Measurements from ENCODE around the gene DRC1.
"Not testable (repeated sequence)": the region's sequence is repeated elsewhere in the genome, so short reads cannot be mapped to it uniquely, and the experiment has no call there.

The DRC1 gene

GRCh38 chr2:26459991-26460612 is 58.4 kb downstream of the DRC1 start:
- H3K4me3 ChIP-seq (ENCODE audit: low read depth, low read length) = no peak overlapping the region
- no peak for DNase-seq (ENCODE audit: low read depth)

- no peak for DNase-seq (ENCODE audit: low read depth)
- H3K4me3 ChIP-seq (ENCODE audit: low read depth, low read length) = no peak overlapping the region
These were observed 58.9 kb downstream of the DRC1 start for GRCh38 chr2:26460613-26461031.

- no peak overlapping the region for H3K4me3 ChIP-seq (ENCODE audit: low read depth, low read length)
- no peak for DNase-seq (ENCODE audit: low read depth)
These were observed 59.9 kb downstream of the DRC1 start for GRCh38 chr2:26461601-26462023.

- DNase-seq (ENCODE audit: low read depth) = no peak
- H3K4me3 ChIP-seq (ENCODE audit: low read depth, low read length) = no peak overlapping the region
These were observed 60.4 kb downstream of the DRC1 start for GRCh38 chr2:26462100-26462499.

GRCh38 chr2:26462511-26463243 is 61.0 kb downstream of the DRC1 start:
- DNase-seq (ENCODE audit: low read depth) = peak; percentile 63

GRCh38 chr2:26463244-26464192 is 61.8 kb downstream of the DRC1 start:
- DNase-seq (ENCODE audit: low read depth) = no peak
- no peak overlapping the region for H3K4me3 ChIP-seq (ENCODE audit: low read depth, low read length)

More at GRCh38 chr2:26462511-26463243, 61.0 kb downstream of the DRC1 start:
- H3K4me3 ChIP-seq (ENCODE audit: low read depth, low read length) = no peak overlapping the region

GRCh38 chr2:26464390-26465265 is 62.9 kb downstream of the DRC1 start:
- DNase-seq (ENCODE audit: low read depth) = no peak
- no peak overlapping the region for H3K4me3 ChIP-seq (ENCODE audit: low read depth, low read length)

- no peak for DNase-seq (ENCODE audit: low read depth)
- no peak overlapping the region for H3K4me3 ChIP-seq (ENCODE audit: low read depth, low read length)
These were observed 63.7 kb downstream of the DRC1 start for GRCh38 chr2:26465266-26465925.

GRCh38 chr2:26465981-26466471 is 64.3 kb downstream of the DRC1 start:
- no peak for DNase-seq (ENCODE audit: low read depth)
- H3K4me3 ChIP-seq (ENCODE audit: low read depth, low read length) = no peak overlapping the region

GRCh38 chr2:26466662-26467310 is 65.1 kb downstream of the DRC1 start:
- no peak for DNase-seq (ENCODE audit: low read depth)
- H3K4me3 ChIP-seq (ENCODE audit: low read depth, low read length) = no peak overlapping the region

- not testable (repeated sequence) for DNase-seq (ENCODE audit: low read depth); H3K4me3 ChIP-seq (ENCODE audit: low read depth, low read length)
These were observed 66.8 kb downstream of the DRC1 start for GRCh38 chr2:26468544-26468943.

- no peak overlapping the region for H3K4me3 ChIP-seq (ENCODE audit: low read depth, low read length)
- DNase-seq (ENCODE audit: low read depth) = no peak
These were observed 67.5 kb downstream of the DRC1 start for GRCh38 chr2:26469092-26469710.

- no peak overlapping the region for H3K4me3 ChIP-seq (ENCODE audit: low read depth, low read length)
- no peak for DNase-seq (ENCODE audit: low read depth)
These were observed 68.2 kb downstream of the DRC1 start for GRCh38 chr2:26469955-26470354.

- DNase-seq (ENCODE audit: low read depth) = no peak
- no peak overlapping the region for H3K4me3 ChIP-seq (ENCODE audit: low read depth, low read length)
These were observed 69.0 kb downstream of the DRC1 start for GRCh38 chr2:26470601-26471260.

- no peak overlapping the region for H3K4me3 ChIP-seq (ENCODE audit: low read depth, low read length)
- no peak for DNase-seq (ENCODE audit: low read depth)
These were observed 69.6 kb downstream of the DRC1 start for GRCh38 chr2:26471289-26471688.

- no peak for DNase-seq (ENCODE audit: low read depth)
- H3K4me3 ChIP-seq (ENCODE audit: low read depth, low read length) = no peak overlapping the region
These were observed 70.3 kb downstream of the DRC1 start for GRCh38 chr2:26471766-26472706.

All from skeletal muscle cell (primary cell).